ENCODE measurements around the gene MAPK8IP3. TPM values are rescaled to one million over a fixed set of nuclear protein-coding genes. Genes with fewer than 3 reads are reported as not detected.

The MAPK8IP3 gene
- total and polyA plus RNA-seq, 9 of the 15 experiments (the other 6 are each of a cell fraction or from before 2014, with no cell fraction given), result 0.17 to 58.7 (median 16.7) TPM

DNA sequence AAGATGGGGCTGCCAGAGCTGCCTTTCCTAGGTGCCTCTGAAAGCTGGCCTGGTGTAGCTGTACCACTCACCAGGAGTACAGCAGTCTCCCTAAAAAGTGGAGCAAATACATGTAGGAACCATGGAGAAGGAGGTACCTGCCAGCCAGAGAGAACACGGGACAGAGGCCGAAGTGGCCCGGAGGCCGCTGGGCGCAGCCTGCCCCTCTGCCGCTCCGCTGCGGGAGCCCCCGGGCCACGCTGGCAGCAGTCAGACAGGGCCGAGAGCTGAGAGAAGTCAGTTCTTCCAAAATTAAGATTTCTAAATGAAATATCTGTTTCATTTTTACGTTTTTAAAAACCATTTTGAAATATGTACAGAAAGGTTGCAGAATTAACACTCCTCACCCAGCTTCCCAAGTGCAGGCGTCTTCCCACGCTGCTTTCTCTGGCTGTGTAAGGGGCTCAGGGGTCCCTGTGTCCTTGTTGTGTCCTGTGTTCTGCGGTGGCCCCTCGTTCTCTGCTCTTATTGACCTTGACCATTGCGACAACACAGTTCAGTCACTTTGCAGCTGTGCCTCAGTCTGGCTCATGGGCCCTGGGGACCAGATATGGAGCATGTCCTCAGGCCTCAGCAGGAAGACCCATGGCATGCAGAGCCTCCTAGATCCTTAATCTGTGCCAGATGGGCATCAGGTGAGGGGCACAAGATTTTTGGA lies 5.0 kb downstream of the MAPK8IP3 start (continued):
- TF ChIP-seq, protein P1, sequence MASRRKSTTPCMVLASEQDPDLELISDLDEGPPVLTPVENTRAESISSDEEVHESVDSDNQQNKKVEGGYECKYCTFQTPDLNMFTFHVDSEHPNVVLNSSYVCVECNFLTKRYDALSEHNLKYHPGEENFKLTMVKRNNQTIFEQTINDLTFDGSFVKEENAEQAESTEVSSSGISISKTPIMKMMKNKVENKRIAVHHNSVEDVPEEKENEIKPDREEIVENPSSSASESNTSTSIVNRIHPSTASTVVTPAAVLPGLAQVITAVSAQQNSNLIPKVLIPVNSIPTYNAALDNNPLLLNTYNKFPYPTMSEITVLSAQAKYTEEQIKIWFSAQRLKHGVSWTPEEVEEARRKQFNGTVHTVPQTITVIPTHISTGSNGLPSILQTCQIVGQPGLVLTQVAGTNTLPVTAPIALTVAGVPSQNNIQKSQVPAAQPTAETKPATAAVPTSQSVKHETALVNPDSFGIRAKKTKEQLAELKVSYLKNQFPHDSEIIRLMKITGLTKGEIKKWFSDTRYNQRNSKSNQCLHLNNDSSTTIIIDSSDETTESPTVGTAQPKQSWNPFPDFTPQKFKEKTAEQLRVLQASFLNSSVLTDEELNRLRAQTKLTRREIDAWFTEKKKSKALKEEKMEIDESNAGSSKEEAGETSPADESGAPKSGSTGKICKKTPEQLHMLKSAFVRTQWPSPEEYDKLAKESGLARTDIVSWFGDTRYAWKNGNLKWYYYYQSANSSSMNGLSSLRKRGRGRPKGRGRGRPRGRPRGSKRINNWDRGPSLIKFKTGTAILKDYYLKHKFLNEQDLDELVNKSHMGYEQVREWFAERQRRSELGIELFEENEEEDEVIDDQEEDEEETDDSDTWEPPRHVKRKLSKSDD (conservative IDR thresholded peaks at IDR 0.05; ENCODE audit: low read length), result no peak
- TF ChIP-seq EZH2 (IDR thresholded peaks at IDR 0.05; ENCODE audit: borderline replicate concordance, low read depth, low read length) (no peak), GABPA (tag; conservative IDR thresholded peaks at IDR 0.05; ENCODE audit: low read depth) (no peak), RBM39 (optimal IDR thresholded peaks at IDR 0.05; ENCODE audit: low read depth, low read length) (no peak)

DNA sequence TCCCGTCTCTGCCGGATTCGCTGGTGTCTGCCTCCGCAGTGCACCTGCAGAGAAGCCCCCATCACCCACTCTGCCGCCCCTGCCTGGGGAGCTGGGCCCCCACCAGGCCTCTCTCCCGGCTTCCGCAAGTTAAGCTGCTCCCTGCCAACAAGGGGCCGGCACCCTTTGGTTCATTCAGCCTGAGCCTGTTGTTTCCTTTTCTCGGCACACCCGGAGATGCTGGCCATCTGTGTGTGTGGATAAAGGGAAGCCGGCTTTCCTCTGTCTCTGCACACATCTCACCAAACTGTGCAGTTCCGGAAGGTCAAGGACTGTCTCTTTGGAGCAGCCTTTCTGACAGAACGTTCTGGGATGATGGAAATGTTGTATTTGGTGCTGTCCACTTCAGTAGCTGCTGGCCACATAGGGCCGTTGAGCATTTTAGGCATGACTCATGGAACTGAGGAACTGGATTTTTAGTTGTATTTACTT lies 6.8 kb downstream of the MAPK8IP3 start:
- H3K4me3 ChIP-seq, result no peak overlapping the region
- in situ Hi-C loops (cut with MboI), result loop anchor here (5.0 kb wide), 1 partner anchor 49 kb away; no protein-coding TSS in a partner anchor
- no peak overlapping the region for H3K4me2 ChIP-seq (ENCODE audit: insufficient read depth, low read length)
- ChIA-PET CTCF (ENCODE audit: low intra/inter-chr PET ratio) (interaction anchor here (0.7 kb wide), 1 partner anchor 61 kb away, joined by 3 read pairs; no protein-coding TSS in a partner anchor), POLR2A (interaction anchor here (1.1 kb wide), 1 partner anchor 11 kb away, joined by 4 read pairs; no protein-coding TSS in a partner anchor)
- no peak for FAIRE-seq
- H3K9me1 ChIP-seq (ENCODE audit: control insufficient read depth, insufficient read depth, low read length), result peaks cover 4% of the 10 kb centered on the region
- no peak overlapping the region for H3K27ac ChIP-seq (ENCODE audit: extremely low read depth, low read depth, low read length)
- H3K9ac ChIP-seq (ENCODE audit: insufficient read depth in 1 of 2, low read depth in 2 of 2, low read length in 2 of 2), result 0 out of 4 replicates have a peak overlapping the region, but pooled peaks of 1 of the 2 experiments have one; percentile 14
- H3K79me2 ChIP-seq (ENCODE audit: control insufficient read depth, insufficient read depth, low read length), result peaks cover 70% of the 10 kb centered on the region
- no peak for DNase-seq (ENCODE audit: extremely low read depth in 1 of 4, low spot score in 3 of 4)
- no TSS peak for BruUV-seq (replicated peaks)
- intact Hi-C loops (cut with micrococcal nuclease), result no loop called here
- H4K20me1 ChIP-seq (replicated peaks; ENCODE audit: control insufficient read depth, insufficient read depth, low read length), result peaks cover 26% of the 10 kb centered on the region
- no peak for TF ChIP-seq SIX5 (IDR thresholded peaks at IDR 0.05; ENCODE audit: borderline replicate concordance in 1 of 2, insufficient read depth in 1 of 2, low read depth in 1 of 2, low read length in 2 of 2)
- H2AFZ ChIP-seq (ENCODE audit: low read depth, low read length), result no peak overlapping the region
- no peak for ATAC-seq
- WGBS (ENCODE audit: insufficient coverage, low coverage, missing lambda C conversion rate), result 84% methylated on average over 10 of the region's 14 CpGs
- H3K4me1 ChIP-seq (replicated peaks in 1 of 2; ENCODE audit: control insufficient read depth in 2 of 2, insufficient read depth in 2 of 2, low read length in 2 of 2), result peaks cover 15 to 31% of the 10 kb centered on the region in 2 experiments
- no peaks in the 10 kb centered on the region for H3K27me3 ChIP-seq (ENCODE audit: control insufficient read depth in 2 of 2, insufficient read depth in 2 of 2, low read length in 2 of 2)
- no peaks in the 10 kb centered on the region for H3K9me3 ChIP-seq (replicated peaks; ENCODE audit: control insufficient read depth, insufficient read depth, low read depth, low read length)
- H3K36me3 ChIP-seq (ENCODE audit: control insufficient read depth, insufficient read depth, low read length), result peaks cover 10% of the 10 kb centered on the region; the same call in 2 of the 3 replicates
